MM.1S (cell line): Measurements from ENCODE around the gene PET100.

Experiments
- CTCF ChIP-seq: fragments of 300-600 bp; sonication (generic); IDR thresholded peaks from 2 replicates; pipeline ENCODE4 v1.5.1; 2016; ENCODE audit warnings: antibody characterized with exemption, low read length, mixed read lengths
- EZH2 ChIP-seq: fragments of 300-600 bp; sonication (generic); optimal IDR thresholded peaks from 2 replicates; pipeline ENCODE3; 2017; ENCODE audit warnings: low read depth, mild to moderate bottlenecking, antibody characterized with exemption, low read length, mixed read lengths

DNA sequence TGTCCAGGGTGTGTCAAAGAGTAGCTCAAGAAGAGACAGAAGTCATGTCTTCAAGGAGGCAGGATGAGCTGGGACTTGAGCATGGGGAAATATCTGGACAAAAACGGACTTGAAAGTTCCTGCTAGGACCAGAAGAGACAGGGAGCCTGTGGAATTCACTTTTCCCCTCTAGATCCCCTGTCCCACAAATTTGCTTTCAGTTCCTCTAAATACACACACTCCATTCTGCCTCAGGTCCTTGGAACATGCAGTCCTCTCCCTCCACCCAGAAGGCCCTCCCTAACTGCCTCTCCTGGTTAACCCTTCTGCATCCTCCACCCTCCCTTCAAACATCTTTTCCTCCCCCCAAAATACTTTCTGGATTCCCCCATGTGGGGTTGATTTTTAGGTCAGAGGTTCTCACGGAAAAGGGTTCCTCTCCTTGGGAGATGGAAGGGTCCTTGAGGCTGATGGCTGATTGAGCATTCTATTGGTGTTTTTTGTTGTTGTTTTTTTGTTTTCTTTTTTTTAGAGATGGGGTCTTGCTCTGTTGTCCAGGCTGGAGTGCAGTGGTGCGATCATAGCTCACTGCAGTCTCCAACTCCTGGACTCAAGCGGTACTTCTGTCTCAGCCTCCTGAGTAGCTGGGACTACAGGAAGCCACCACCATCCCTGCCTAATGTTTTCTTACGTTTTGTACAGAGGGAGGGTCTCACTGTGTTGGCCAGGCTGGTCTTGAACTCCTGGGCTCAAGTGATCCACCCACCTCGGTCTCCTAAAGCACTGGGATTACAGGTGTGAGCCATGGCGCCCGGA lies 32.3 kb downstream of the PET100 start:
- no peak for TF ChIP-seq EZH2
- TF ChIP-seq CTCF = no peak
